GM18498 (cell line): ENCODE measurements around the gene ZNF865.
"Not testable (repeated sequence)": the region's sequence is repeated elsewhere in the genome, so short reads cannot be mapped to it uniquely, and the experiment has no call there.

Source experiments
- ATAC-seq: cut with Tn5 transposase; IDR thresholded peaks from one replicate; pipeline ENCODE4 v1.9.1; 2021; ENCODE audit warnings: mild to moderate bottlenecking, moderate library complexity; ENCODE audit not compliant: unreplicated experiment

The ZNF865 gene

DNA sequence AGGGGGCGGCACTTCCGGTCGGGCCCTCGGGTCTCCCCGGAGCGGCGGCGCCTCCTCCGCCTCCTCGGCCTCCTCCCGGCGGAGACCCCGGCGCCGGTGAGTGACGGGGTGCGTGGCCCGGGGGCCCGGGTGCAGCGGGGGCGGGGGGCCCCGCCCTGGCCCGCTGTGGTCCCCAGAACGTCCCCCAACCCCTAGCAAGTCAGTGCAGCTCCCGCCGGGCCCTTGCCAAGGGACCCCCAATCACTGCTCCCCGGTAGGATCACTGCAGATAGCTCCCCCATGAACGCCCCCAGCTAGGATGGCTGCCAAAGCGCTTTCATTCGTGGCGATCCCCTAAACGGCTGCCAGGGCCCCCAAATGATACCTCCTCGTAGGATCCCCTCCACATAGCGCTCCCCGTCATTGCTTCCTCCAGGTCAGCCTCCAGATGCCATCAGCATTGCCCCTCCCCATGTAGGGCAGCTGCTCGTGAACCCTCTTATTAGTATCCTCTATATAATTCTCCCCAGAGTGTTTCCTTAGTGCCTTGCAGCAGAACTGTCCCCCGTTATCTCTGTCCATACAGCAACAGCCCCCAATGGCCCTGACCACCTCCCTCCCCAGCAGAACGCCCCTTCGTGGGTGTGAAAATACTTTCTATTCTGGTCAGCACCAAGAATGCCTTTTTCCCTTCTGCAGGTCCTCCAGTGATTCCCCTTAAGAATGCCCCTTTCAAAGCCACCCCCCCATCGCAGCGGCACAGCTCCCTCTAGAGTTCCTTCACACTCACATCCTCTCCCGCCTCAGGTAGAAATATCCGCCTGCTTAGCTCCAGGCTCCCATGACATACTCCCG is at the start of gene ZNF865:
TSS of gene ZNF865 (plus strand) at position 11 of the 834 bp plus-strand sequence. CDS start 7,972 bp downstream, outside the sequence.
- ATAC-seq: peak; percentile 20

DNA sequence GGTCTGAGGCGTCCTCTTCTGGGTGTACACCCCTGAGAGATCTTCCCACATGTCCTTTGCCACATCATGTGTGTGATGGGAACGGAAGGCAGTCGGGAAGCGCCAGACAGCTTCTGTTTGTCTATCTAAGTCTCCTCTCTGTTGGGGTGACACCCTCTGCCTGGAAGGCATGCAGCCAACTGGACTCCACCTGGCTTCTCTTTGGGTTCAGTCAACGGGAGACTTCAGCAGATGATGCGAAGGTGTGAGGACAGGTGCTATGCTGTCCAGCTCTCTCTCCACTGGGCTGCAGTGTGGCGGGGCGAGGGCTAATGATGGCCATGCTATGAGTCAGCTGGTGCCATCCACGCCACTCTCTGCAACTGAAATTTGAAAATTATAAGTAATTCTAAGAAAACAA is 45.8 kb upstream of the ZNF865 start:
- no peak for ATAC-seq

DNA sequence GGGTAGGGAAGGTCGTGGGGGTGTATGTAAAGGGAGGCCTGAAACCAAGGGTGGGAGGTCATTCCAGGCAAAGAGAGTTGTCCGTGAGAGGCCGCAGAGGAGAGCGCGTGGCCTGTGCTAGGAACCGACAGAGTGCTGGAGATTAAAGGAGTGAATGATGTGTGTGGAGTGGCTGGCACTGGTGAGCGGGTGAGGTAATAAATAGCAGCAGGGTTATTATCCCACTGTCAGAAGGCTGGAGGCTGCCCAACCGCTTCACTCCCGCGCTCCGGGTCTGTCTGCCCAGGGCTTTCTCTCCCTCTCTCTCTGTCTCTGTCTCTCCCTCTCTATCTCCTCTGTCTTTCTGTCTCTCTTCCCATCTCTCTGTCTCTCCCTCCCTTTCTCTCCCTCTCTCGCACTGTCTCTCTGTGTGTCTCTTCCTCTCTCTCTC is 42.2 kb upstream of the ZNF865 start:
- no peak for ATAC-seq

DNA sequence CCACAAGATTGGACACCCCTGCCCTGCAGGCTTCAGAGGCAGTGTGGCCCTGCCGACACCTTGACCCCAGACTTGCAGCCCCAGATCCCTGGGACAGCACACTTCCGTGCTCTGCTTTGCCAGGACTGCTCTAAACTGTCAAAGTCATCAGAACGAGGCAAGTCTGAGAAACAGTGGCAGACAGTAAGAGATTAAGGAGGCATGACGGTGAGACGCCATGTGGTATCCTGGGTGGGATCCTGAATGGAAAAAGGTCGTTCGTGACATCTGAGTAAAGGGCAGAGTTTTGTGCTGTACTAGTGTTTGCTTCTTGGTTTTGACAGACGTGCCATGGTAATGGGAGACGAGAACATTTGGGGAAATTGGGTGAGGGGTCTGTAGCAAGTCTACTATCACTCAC is 38.6 kb upstream of the ZNF865 start:
- ATAC-seq: no peak

DNA sequence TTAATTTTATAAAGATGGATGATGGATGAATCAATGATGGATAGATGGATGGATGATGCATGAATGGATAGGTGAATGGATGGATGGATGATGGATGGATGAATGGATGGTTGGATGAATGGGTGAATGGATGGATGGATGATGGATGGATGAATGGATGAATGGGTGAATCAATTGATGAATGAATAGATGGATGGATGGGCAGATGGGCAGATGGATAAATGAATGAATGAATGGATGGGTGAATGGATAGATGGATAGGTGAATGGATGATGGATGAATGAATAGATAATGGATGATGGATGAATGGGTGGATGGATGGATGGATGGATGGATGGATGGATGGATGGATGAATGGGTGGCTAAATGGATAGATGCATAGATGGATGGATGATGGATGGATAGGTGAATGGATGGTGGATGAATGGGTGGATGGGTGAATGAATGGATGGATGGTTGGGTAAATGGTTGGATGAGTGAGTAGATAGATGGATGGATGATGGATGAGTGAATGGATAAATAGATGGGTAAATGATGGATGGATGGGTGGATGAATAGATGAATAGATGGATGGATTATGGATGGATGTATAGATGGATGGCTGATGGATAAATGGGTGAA is 37.6 kb upstream of the ZNF865 start:
- ATAC-seq: no peak

DNA sequence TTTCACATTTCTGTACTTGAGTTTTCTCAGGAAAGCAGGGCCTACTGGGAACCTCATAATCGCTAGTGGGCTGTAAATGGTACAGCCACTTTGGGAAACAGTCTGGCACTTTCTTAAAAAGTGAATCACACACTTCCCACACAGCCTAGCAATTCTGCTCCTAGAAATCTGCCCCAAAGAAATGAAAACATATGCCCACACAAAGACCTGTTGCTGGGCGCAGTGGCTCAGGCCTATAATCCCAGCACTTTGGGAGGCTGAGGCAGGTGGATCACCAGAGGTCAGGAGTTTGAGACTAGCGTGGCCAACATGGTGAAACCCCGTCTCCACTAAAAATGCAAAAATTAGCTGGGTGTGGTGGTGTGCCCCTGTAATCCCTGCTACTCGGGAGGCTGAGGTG is 36.0 kb upstream of the ZNF865 start:
- ATAC-seq: not testable (repeated sequence)

DNA sequence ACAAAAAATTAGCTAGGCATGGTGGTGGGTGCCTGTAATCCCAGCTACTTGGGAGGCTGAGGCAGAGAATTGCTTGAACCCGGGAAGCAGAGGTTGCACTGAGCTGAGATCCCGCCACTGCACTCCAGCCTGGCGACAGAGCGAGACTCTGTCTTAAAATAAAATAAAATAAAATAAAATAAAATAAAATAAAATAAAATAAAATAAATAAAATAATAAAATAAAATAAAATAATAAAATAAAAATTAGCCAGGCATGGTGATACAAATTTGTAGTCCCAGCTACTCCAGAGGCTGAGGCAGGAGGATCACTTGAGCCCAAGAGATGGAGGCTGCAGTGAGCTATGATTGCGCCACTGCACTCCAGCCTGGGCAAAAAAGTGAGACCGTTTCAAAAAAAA is 31.5 kb upstream of the ZNF865 start:
- not testable (repeated sequence) for ATAC-seq

DNA sequence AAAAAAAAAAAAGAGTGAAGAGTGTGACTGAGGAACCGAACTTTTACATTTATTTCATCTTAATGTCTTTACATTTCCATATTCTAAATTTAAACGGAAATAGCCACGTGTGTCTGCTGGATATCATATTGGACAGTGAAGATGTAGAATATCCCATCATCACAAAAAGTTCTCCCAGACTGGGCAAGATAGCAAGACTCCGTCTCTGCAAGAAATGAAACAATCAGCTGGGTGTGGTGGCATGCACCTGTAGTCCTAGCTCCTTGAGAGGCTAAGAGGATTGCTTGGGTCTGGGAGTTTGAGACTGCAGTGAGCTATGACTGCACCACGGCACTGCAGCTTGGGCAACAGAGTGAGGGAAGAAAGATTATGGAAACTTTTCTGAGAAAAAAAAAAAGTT is 28.7 kb upstream of the ZNF865 start:
- ATAC-seq: no peak

DNA sequence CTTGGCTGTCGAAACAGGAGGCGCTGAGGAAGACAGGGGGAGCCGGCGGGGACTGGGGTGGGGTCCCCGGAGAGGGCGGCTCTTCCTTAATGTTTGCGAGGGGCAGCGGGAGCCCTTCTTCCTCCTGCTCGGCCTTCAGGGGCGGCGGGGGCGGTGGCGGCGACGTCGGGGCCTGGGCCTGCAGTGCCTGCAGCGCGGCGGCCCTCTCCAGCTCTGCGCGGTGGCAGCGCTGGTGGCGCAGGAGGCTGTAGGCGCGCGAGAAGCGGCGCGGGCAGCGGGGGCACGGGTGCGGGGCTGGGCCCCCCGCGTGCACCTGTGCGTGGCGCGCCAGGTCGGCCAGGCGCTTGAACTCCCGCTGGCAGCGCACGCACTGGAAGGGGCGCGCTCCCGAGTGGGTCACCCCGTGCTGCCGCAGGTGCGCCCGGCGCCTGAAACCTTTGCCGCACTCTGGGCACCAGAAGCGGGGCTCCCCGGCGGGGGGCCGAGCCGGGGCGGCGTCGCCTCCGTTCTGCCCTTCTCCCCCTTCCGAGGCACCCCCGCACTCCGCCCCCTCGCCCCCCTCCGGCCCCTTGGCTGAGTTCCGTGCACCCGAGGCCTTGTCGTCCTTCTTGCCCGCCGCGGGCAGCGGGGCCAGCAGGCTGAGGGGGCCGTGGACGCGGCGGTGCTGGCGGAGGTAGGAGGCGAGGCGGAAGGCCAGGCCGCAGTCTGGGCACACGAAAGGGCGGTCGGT is 27.3 kb upstream of the ZNF865 start:
- ATAC-seq: no peak

DNA sequence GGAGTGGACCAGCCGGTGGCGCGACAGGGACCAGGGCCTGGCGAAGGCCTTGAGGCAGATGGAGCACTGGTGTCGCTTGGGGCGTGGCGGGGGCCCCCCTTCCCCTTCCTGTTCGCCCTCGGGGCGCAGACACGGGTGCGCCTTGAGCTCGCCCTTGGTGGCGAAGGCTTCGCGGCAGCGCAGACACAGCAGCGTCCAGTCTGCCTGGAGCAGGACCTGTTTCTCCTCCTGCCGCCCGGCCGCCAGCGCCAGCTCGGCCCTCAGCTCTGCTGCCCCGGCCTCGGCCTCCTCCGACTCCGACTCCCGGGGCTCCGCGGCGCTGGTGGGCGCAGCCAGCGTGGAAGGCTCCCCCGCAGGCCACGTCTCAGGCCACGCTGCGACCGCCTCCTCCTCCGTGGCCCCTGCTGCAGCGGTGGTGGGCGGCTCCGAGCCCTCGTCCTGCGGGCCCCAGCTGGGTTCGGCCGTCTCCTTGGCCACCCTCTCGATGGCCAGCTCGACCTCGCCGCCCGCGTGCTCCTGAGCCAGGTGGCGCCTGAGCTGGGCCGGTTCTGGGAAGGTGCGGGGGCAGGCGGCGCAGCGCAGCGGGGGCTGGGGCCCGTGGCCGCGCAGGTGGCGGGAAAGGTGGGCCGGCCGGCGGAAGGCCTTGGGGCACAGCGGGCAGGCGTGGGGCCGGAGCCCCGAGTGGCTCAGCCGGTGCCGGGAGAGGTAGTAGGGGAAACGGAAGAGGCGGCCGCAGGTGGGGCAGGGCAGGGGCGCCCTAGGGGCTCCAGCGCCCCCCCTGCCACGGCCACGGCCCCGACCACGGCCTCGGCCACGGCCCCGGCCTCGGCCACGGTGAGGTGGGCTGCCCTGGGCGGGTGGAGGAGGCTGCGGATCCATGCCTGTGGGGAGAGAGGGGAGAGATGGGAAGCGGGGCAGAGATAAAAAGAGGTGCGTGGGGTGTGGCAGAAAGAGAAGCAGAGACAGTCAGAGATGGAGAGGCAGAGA is 26.4 kb upstream of the ZNF865 start:
- no peak for ATAC-seq

DNA sequence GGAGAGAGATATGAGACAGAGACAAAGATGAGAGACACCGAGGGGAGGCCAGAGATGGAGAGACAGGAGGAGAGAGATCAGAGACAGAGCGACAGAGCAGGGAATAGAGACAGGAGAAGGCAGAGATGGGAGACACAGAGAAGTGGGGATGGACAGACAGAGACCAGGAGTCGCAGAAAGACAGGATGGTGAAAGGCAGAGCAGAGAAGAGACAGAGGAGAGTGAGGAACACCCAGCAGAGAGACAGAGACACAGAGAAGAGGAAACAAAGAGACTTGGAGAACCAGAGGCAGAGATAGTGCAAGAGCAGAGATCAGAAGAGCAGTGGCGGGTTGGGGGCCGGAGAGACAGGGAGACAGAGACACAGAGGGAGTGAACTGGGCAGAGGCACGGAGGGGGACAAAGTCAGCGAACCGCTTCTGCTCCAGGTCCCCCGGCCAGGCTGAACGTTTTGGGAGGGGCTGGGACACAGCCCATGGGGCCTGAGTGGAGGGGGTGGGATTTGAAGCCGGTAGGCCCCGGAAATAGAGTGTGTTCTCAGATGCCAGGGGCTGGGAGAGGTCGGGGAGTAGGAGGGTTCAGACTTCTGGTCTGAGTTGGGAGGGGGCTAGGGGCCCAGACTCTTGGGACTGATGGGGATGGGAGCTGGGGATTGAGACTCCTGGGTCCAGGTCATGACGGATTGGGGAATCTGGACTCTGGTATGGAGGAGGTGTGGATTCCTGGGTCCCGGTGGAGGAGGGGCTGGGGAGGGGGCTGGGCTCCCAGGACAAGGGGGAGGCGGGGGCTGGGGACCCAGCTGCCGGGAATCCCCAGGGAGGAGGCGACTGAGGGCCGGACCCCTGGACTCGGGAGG is 25.5 kb upstream of the ZNF865 start:
- no peak for ATAC-seq

DNA sequence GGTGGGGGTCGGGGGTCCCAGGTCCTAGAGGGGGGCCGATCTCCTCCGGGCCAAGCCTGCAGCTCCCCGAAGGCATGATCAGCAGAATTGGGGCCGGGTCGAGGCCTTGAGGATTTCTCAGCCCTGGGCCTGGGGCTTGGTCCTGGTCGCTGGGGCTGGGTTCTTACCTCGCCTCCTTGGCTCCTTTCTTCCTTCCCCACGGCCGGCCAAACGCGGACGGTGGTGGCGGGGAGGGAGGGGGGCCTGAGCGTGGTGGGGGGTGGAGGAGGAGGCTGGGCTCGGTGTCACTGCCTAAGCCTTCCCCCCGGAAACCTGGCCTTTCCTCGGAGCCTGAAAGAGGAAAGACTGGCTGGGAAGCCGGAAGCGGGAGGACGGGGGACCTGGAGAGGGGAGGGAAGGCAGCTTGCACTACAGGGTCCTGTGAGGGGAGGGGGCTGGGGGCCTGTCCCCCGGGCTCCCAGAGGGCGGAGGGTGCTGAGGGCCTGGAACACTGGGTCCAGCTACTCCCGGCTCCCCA is 24.8 kb upstream of the ZNF865 start, which contains the start of gene ZNF579:
TSS of gene ZNF579 (minus strand) at position 221 of the 517 bp plus-strand sequence. CDS start 1,209 bp downstream, outside the sequence.
- ATAC-seq: no peak

DNA sequence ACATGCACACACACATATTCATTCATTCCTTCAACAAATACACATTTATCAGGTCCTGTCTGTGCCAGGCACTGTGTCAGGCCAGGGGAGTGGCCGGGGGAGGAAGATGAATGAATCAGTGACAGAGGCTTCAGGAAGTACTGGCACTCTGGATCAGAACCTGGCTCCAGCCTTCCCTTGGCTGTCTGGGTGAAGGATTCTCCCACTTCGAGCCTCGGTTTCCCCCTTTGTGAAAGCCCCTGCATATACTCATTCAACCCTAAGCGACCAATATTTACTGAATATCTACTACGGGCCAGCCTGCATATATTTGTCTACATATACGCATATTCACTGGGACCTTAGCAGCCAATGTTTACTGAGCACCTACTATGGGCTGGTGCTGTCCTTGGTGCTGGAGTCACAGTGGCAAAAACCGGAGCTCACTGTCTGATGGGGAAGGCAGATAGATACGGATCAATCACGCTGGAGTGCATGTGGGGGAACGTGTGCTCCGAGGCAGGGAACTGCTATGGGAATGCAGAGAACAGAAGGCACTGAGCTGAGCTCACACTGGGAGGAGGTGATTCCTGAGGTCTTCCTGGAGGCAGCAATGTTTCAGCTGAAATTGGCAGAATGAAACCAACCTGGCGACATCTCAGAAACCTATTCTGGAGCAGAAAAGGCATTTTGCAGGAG is 24.2 kb upstream of the ZNF865 start:
- no peak for ATAC-seq

DNA sequence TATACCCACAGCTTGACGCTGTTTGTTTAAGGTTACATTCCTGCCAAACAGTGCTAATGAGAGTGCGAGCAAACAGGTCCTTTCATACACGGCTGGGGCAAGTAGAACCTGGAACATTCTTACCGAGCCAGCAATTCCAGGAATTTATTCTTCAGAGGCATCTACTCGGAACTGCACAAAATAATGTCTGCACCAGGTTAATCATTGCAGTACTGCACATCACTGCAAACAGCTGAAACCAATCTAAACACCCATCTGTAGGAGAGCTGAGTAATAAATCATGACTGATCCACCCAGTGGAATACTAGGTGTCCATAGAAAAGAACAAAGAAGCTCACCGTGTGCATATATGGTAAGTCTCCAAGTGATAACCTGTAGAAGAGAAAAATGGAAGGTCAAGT is 23.6 kb upstream of the ZNF865 start:
- no peak for ATAC-seq

DNA sequence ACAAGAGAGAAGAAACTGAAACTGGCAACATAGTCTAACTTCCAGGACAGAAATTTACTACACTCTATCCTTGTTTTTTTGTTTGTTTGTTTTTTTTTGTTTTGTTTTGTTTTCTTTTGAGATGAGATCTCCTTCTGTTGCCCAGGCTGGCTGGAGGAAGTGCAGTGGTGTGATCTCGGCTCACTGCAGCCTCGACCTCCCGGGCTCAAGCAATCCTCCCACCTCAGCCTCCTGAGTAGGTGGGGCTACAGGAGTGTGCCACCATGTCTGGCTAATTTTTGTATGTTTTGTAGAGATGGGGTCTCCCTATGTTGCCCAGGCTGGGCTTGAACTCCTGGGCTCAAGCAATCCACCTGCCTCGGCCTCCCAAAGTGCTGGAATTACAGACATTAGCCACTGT is 23.2 kb upstream of the ZNF865 start:
- ATAC-seq: not testable (repeated sequence)

DNA sequence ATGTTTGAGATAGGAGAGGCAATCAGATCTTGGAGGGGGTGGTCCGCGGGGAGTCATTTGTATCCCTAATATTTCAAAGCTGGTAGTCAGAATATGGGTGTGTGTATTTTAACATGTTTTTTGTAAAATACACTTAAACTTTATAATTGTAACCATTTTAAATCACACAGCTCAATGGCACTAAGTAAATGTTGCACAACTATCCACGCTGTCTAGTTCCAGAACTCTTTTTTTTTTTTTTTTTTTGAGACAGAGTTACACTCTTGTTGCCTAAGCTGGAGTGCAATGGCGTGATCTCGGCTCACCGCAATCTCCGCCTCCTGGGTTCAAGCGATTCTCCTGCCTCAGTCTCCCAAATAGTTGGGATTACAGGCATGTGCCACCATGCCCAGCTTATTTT is 21.6 kb upstream of the ZNF865 start:
- not testable (repeated sequence) for ATAC-seq

DNA sequence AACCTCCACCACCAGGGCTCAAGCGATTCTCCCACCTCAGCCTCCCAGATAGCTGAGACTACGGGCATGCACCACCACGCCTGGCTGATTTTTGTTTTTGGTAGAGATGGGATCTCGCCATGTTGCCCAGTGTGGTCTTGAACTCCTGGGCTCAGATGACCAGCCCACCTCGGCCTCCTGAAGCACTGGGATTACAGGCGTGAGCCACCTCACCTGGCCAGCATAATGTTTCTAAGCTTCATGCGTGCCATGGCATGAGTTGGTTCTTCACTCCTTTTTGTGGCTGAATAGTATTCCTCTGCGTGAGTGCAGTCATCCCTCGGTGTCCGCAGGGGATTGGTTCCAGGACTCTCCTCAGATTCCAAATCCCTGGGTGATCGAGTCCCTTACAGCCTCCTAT is 20.6 kb upstream of the ZNF865 start:
- no peak for ATAC-seq

DNA sequence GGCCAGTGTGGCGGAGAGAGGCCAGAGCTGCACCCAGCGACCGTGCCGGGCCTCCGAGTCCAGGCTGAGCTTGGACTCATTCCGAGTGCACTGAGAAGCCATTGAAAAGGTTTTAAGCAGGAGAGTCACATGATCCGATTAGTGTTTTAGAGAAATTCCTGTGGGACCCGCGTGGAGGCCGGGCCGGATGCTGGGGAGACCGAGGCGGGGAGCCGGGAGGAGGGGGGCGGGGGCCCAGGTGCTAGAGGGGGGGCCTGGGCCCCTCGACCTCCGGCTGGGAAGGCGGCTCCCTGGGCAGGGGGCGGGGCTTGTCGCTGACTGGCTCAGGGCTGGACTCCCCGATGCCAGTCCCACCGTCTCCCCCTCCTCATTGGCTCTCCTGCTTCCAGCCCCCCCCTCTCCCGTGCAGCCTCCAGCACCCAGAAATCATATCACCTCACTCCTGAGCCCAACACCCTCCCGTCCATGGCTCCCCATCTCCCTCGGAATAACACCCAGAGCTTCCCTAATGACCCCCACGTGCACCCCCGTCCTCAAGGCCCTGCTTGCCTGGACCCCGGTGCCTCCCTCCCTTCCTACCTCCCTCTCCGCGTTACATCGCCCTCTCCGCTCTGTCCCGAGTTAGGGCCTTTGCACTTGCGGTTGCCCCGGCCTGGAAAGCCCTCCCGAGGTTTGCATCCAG is 19.6 kb upstream of the ZNF865 start:
- no peak for ATAC-seq
